ENCODE measurements around the gene PERCC1. TPM values are rescaled to one million over a fixed set of nuclear protein-coding genes. Genes with fewer than 3 reads are reported as not detected.
"Not testable (repeated sequence)": the region's sequence is repeated elsewhere in the genome, so short reads cannot be mapped to it uniquely, and the experiment has no call there.

The PERCC1 gene
- total RNA-seq, 2 experiments from 2014 or later = 0.57 to 1.2 TPM

DNA sequence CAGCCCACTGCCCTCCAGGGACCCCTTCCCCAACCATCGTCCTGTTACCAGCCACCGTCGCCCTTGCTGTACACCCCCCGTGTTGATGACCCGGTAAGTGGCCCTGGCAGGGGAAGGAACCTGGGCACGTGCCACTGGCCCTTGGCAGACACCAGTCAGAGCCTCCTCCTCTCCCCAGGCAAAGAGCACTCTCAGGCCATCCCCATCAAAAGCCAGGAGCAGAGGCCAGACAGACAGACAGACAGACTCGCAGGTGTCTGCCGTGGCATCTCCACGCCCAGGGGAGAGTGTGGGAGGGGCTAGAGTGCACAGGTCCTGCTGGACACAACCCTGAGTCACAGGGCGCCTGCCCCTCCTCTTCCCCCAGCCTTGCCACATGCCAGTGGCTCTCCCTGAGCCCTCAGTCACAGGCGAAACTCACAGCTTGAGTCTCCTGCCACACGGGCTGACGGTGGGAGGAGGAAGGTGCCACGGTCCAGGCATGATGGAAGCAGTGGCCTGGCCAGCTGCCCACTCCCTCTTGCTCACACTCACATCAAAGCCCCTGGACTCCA is 36.2 kb downstream of the PERCC1 start:
- ATAC-seq (ENCODE audit: low read depth) (no peak), DNase-seq (no peak)
- peaks cover 4% of the 10 kb centered on the region for H3K4me1 Mint-ChIP-seq
- H3K9me3 Mint-ChIP-seq = no peaks in the 10 kb centered on the region
- no peaks in the 10 kb centered on the region for H3K36me3 Mint-ChIP-seq
- POLR2A ChIA-PET = no interaction called here
- H3K4me3 Mint-ChIP-seq = no peak overlapping the region
- no peak overlapping the region for H3K27ac Mint-ChIP-seq
- H3K27me3 Mint-ChIP-seq = no peaks in the 10 kb centered on the region

DNA sequence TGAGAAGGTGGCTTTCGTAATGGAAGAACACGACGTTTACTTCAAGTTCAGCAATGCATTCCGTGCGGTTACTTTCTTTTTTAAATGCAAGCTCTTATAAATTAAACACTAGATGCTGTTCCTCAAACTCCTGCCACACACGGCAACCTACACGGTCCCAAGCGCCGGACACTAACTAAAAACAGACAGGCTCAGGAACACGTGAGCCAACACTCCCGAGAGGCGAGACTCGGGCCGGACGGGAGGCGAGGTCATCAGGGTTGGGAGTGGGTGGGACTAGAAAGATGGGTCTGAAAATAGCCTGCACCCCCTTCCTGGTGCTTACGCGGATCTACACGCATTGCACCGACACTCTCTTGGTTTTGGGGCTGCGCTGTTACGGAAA is 37.5 kb downstream of the PERCC1 start:
- H3K4me3 Mint-ChIP-seq = no peak overlapping the region
- H3K9me3 Mint-ChIP-seq = no peaks in the 10 kb centered on the region
- DNase-seq = no peak
- no peaks in the 10 kb centered on the region for H3K36me3 Mint-ChIP-seq
- no peak for ATAC-seq (ENCODE audit: low read depth)
- POLR2A ChIA-PET = interaction anchor here (0.6 kb wide), 1 partner anchor 237 kb away, joined by 3 read pairs; no protein-coding TSS in a partner anchor
- no peak overlapping the region for H3K27ac Mint-ChIP-seq
- H3K27me3 Mint-ChIP-seq = no peaks in the 10 kb centered on the region
- peaks cover 11% of the 10 kb centered on the region for H3K4me1 Mint-ChIP-seq

DNA sequence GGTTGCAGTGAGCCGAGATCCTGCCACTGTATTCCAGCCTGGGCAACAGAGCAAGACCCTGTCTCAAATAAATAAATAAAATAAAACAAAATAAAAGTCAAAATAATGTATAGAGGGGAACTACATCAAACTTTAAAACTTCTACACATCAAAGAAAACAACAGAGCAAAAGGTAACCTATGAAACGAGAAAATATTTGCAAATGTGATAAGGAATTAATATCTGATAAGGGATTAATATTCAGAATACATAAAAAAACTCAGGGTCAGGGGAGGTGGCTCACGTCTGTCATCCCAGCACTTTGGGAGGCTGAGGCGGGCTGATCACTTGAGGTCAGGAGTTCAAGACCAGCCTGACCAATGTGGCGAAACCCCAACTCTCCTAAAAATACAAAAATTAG is 38.3 kb downstream of the PERCC1 start:
- POLR2A ChIA-PET; H3K36me3 Mint-ChIP-seq; H3K4me3 Mint-ChIP-seq; ATAC-seq (ENCODE audit: low read depth); H3K9me3 Mint-ChIP-seq; DNase-seq; H3K27ac Mint-ChIP-seq; H3K27me3 Mint-ChIP-seq: not testable (repeated sequence)
- peaks cover 13% of the 10 kb centered on the region for H3K4me1 Mint-ChIP-seq

DNA sequence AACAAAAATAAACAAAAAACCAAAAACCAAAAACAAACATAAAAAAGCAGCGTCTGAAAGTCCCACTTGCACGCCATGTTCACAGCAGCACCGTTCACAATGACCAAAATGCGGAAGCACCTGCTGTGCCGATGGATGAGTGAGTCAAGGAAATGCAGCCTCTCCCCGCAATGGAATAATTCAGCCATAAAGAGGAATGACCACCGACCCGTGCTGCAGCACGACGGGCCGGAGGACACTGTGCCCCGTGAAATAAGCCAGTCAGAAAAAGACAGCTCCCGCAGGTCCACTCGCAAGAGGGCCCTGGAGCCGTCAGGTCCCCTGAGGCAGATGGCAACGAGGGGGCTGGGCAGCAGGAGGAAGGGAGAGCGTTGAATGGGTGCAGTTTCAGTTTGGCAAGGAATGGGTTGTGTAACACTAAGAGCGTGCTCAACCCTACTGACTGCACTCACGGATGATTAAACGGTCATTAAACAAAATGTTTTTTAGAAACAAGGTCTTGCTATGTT is 38.9 kb downstream of the PERCC1 start:
- no peaks in the 10 kb centered on the region for H3K9me3 Mint-ChIP-seq
- no peak for ATAC-seq (ENCODE audit: low read depth)
- no peak overlapping the region for H3K27ac Mint-ChIP-seq
- peaks cover 14% of the 10 kb centered on the region for H3K4me1 Mint-ChIP-seq
- no peaks in the 10 kb centered on the region for H3K27me3 Mint-ChIP-seq
- peak overlapping the region; percentile 6 for H3K4me3 Mint-ChIP-seq
- POLR2A ChIA-PET = no interaction called here
- H3K36me3 Mint-ChIP-seq = no peaks in the 10 kb centered on the region
- DNase-seq = no peak

DNA sequence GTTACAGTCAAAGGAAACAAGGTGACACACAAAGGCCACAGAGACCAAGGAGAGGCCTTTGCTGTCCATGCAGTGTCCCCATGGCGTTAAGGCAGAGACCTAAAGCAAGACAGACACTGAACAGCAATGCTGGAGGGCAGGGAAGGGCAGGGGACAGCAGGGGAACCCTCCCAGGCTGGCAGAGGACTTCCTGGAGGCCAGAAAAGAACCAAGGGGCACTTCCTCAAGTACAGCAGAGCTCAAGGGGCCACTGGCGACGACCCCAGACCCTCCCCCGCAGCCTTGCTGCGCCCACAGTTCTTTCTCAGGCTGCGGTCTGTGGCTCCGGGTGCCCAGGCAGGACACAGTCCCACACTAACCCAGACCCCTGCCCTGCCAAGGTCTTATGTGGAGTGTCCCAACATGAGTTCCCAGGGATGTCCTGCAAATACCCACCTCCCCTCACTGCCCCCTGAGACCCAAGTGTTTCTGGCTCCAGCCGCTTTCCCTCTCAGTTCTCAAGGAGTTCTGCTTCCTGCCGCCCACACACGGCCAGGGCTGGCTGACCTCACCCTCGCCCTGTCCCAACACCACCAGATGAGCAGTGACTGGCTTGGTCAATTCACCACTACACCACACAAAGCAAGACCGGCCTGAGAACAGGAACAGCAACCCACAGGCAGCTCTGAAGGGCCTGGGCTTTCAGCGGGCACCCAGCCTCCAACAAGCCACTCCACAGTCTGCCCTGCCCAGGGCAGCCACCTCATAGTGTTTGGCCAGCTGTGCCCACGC is 39.8 kb downstream of the PERCC1 start:
- POLR2A ChIA-PET = no interaction called here
- Mint-ChIP-seq H3K36me3 (no peaks in the 10 kb centered on the region), H3K4me3 (no peak overlapping the region), H3K27ac (peak overlapping the region; percentile 42), H3K27me3 (no peaks in the 10 kb centered on the region), H3K9me3 (no peaks in the 10 kb centered on the region), H3K4me1 (peaks cover 16% of the 10 kb centered on the region)
- ATAC-seq (ENCODE audit: low read depth) = no peak
- DNase-seq = no peak

DNA sequence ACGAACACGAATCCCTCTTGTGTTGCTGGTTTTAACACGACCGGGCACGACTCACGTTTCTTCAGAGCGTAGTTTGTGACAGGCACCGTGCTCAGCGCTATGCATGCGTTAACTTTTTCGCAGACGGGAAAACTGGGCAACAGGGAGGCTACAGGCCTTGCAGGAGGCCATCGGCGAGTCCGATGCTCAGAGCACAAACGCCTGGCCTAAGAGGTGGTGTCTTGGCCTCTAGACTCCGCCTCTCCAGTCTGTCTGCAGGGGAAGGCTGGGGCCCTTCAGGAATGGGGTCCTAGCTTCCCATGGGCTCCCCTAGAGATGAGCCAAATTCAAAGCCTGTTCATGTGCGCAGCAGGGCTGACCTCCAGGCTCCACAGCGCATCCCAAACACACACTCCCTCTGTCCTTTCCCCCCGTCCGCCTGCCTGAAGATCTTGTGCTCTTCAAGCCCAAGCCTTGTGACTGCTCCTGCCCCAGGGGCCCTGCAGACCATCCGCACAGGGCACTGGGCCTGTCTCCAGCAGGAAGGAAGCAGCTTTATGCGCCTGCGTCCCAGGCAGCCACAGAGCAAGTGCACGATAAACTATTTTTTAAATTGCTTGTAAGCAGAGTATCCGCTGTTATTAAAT is 40.8 kb downstream of the PERCC1 start:
- H3K27ac Mint-ChIP-seq = no peak overlapping the region
- H3K4me3 Mint-ChIP-seq = no peak overlapping the region

DNA sequence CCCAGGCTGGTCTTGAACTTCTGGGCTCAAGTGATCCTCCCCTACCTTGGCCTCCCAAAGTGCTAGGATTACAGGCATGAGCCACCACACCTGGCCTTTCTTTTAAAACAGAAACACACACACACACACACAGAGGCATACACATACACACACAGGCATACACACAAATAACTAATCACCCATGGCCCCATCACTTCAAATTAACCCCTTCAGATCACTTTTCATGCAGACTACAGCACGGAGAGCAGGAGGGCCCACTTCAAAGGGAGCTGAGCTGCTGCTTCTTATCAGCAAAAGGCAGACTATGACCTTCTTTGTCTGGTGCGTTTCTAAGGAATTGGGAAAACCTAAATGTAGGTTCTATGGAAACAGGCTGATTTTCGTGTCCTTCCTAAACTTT is 42.1 kb downstream of the PERCC1 start:
- Mint-ChIP-seq H3K9me3 (no peaks in the 10 kb centered on the region), H3K4me1 (peaks cover 19% of the 10 kb centered on the region), H3K27me3 (no peaks in the 10 kb centered on the region), H3K36me3 (no peaks in the 10 kb centered on the region), H3K27ac (peak overlapping the region; percentile 59), H3K4me3 (peak overlapping the region; percentile 63)
- DNase-seq = no peak
- POLR2A ChIA-PET = interaction anchor here (0.7 kb wide), 3 partner anchors 52 to 683 kb away, joined by 3 to 5 read pairs (median 5); partner anchors contain the start of gene TRAF7
- ATAC-seq (ENCODE audit: low read depth) = no peak

More for the DNA sequence above, 40.8 kb downstream of the PERCC1 start:
- Mint-ChIP-seq H3K36me3 (no peaks in the 10 kb centered on the region), H3K9me3 (no peaks in the 10 kb centered on the region), H3K4me1 (peaks cover 19% of the 10 kb centered on the region), H3K27me3 (no peaks in the 10 kb centered on the region)
- DNase-seq (no peak), ATAC-seq (ENCODE audit: low read depth) (no peak)
- POLR2A ChIA-PET = no interaction called here

DNA sequence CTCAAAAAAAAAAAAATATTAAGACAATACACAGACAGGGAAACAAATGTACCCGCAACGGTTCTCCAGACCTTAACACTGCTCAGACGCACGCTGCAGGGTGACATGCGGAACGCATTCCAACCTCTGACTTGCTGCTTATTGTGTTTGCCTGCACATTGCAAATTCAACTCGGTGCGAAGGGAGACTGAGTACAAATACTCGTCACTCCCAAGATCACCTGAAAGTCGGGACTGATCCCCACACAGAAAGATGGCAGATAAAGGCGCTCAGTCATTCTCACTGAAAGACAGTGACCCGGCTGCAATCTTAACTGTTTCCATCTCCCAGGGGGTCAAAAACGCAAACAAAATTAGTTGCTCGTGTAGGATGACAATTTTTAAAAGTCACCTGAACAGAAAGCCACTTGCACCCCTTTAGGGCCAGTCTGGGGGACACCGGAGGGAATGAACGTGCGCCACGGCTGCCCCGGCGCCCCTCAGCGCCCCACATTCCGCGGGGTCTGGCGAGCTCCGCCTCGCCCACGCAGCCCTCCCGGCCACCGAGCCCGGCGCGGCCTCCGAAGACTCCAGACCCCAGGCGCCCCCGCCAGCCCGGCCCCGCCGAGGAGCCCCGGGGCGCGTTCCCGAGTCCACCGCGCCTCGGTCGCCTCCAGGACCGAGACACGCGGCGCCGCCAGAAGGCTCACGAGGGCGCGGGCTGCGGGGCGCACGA is 43.4 kb downstream of the PERCC1 start:
- peaks cover 19% of the 10 kb centered on the region for H3K4me1 Mint-ChIP-seq
- no peak for DNase-seq
- ATAC-seq (ENCODE audit: low read depth) = peak; percentile 4
- H3K9me3 Mint-ChIP-seq = no peaks in the 10 kb centered on the region
- H3K27me3 Mint-ChIP-seq = no peaks in the 10 kb centered on the region
- H3K27ac Mint-ChIP-seq = no peak overlapping the region
- H3K36me3 Mint-ChIP-seq = no peaks in the 10 kb centered on the region
- H3K4me3 Mint-ChIP-seq = peak overlapping the region; percentile 73
- POLR2A ChIA-PET = no interaction called here

DNA sequence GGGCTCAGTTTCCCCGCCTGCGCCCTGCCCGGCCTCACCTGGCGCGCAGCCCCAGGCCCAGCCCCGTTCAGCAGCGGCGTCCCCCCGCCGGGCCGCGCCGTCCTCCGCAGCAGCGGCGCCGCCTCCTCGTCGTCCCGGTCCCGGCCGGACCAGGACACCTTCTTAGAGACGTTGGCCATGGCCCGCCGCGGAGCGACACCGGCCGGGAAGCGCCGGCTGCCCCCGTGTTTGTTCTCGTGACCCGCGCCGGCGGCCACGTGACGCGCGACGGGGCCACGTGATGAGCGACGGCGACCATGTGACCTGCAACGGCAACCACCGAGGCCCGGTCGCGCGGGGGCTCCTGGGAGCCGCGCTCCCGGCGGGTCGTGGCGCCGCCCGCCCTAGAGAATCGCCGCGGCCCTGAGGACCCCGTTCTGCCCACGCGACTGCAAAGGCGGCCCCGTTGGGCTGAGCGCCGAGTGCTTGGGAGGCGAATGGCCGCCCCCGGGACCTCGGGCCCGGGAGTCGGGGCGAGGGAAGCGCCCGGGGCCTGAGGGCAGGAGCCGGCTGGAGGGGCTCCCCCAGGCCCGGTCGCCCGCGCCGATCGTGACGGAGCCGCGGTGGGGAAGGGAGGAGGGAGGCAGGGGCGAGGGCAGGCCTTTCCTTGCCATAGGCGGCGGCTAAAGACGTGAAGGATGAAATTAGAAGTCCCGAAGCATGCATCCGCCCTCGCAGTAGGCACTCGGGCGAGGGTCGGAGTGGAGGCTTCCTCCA is 44.1 kb downstream of the PERCC1 start, which contains the start of gene CLCN7:
CLCN7 (minus strand) TSS at position 233 of the 756 bp plus-strand sequence; CDS start at position 179, 54 bp downstream.
- H3K4me1 Mint-ChIP-seq = peaks cover 17% of the 10 kb centered on the region
- POLR2A ChIA-PET = interaction anchor here (1.1 to 1.3 kb wide), 2 partner anchors 18 to 55 kb away, joined by 3 to 6 read pairs; partner anchors contain the start of genes TELO2 and UQCC4
- no peaks in the 10 kb centered on the region for H3K27me3 Mint-ChIP-seq
- DNase-seq (peak; percentile 95), ATAC-seq (ENCODE audit: low read depth) (peak; percentile 88)
- no peaks in the 10 kb centered on the region for H3K9me3 Mint-ChIP-seq
- no peaks in the 10 kb centered on the region for H3K36me3 Mint-ChIP-seq
- peak within 1 kb of the TSS; percentile 87 for H3K27ac Mint-ChIP-seq
- peak within 1 kb of the TSS; percentile 88 for H3K4me3 Mint-ChIP-seq

DNA sequence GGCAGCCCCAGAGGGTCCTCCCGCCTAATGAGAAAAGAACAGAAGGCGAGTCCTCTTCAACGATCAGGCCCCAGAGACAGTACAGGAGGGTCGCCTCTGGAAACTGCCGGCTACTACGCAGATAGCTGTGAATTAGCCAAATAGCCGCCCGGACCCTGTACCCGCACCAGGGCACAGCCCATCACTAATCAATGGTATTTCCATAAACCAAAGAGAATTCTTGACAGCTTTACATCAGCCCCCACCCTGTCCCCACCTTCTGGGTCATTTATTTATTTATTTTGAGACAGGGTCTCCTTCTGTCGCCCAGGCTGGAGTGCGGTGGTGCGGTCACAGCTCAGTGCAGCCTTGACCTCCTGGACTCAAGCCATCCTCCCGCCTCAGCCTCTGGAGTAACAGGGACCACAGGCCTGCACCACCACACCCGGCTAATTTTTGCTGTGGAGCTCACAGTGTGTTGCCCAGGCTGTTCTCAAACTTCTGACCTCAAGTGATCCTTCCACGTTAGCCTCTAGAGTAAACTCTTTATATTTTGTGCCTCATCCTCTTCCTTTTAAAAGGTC is 44.8 kb downstream of the PERCC1 start:
- Mint-ChIP-seq H3K36me3 (no peaks in the 10 kb centered on the region), H3K27me3 (no peaks in the 10 kb centered on the region), H3K27ac (peak overlapping the region; percentile 87), H3K4me3 (peak overlapping the region; percentile 88), H3K9me3 (no peaks in the 10 kb centered on the region), H3K4me1 (peaks cover 15% of the 10 kb centered on the region)
- ATAC-seq (ENCODE audit: low read depth) (no peak), DNase-seq (no peak)
- POLR2A ChIA-PET = interaction anchor here (0.6 to 1.3 kb wide), 4 partner anchors 17 to 60 kb away, joined by 3 to 6 read pairs (median 3); partner anchors contain the start of genes TELO2 and UQCC4

DNA sequence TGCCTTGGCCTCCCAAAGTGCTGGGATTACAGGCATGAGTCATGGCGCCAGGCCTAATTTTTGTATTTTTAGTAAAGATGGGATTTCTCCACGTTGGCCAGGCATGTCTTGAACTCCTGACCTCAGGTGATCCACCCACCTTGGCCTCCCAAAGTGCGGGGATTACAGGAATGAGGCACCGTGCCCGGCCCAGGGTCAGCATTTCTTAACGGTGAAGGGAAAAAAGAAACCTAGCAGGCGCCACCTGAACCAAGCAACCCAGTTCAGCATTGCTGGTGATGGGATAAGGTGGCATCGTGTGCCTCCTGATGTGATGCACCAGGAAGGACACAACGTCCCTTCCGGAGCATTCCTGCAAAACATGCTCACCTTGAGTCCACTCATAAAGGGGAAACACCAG is 46.2 kb downstream of the PERCC1 start:
- POLR2A ChIA-PET = interaction anchor here (1.5 kb wide), 1 partner anchor 97 kb away, joined by 3 read pairs; no protein-coding TSS in a partner anchor
- peaks cover 17% of the 10 kb centered on the region for H3K4me1 Mint-ChIP-seq
- H3K27ac Mint-ChIP-seq = no peak overlapping the region
- H3K27me3 Mint-ChIP-seq = no peaks in the 10 kb centered on the region
- ATAC-seq (ENCODE audit: low read depth) (no peak), DNase-seq (no peak)
- no peak overlapping the region for H3K4me3 Mint-ChIP-seq
- no peaks in the 10 kb centered on the region for H3K9me3 Mint-ChIP-seq
- no peaks in the 10 kb centered on the region for H3K36me3 Mint-ChIP-seq

DNA sequence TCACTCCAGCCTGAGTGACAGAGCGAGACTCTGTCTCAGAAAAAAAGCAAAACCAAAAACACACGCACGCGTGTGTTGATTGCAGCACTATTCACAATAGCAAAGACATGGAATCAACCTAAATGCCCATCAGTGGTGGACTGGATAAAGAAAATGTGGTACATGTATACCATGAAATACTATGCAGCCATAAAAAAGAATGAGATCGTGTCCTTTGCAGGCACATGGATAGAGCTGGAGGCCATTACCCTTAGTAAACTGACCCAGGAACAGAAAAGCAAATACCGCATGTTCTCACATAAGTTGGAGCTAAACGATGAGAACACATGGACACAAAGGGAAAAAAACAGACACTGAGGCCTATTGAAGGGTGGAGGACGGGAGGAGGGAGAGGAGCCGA is 48.1 kb downstream of the PERCC1 start:
- not testable (repeated sequence) for DNase-seq; H3K4me3 Mint-ChIP-seq; ATAC-seq (ENCODE audit: low read depth); H3K9me3 Mint-ChIP-seq; H3K36me3 Mint-ChIP-seq; H3K27me3 Mint-ChIP-seq; H3K4me1 Mint-ChIP-seq; H3K27ac Mint-ChIP-seq
- POLR2A ChIA-PET = interaction anchor here (1.1 kb wide), 1 partner anchor 14 kb away, joined by 4 read pairs; the partner anchor contains the start of gene TELO2

All from activated naive CD8-positive, alpha-beta T cell treated with anti-CD3 and anti-CD28 coated beads, Interleukin-2, amount 10 ng/mL, durations not matched to agents 7 days and 5 days (primary cell).